Astrocyte of the cerebellum (primary cell): ENCODE data around the gene POFUT2.

ENCODE experiments used
- DNase-seq: peaks from one replicate; pipeline ENCODE4 v3.0.0-alpha.2; 2011; ENCODE audit warnings: low read depth
- H3K4me3 ChIP-seq: 2 replicates; pipeline ENCODE4 v1.5.1; 2011; ENCODE audit warnings: mild to moderate bottlenecking, low read depth, low read length, moderate library complexity
- in situ Hi-C: cut with HindIII; loops from 2 replicates; pipeline ENCODE4 v1.10.0; 2017; ENCODE audit warnings: low sequenced_read_pairs
- TF ChIP-seq, protein P1 (sequence below): IDR thresholded peaks from 2 replicates; pipeline ENCODE4 v1.5.1; 2012; ENCODE audit warnings: low read length, low read depth, moderate library complexity, mild to moderate bottlenecking; ENCODE audit errors: missing control alignments

The POFUT2 gene

DNA sequence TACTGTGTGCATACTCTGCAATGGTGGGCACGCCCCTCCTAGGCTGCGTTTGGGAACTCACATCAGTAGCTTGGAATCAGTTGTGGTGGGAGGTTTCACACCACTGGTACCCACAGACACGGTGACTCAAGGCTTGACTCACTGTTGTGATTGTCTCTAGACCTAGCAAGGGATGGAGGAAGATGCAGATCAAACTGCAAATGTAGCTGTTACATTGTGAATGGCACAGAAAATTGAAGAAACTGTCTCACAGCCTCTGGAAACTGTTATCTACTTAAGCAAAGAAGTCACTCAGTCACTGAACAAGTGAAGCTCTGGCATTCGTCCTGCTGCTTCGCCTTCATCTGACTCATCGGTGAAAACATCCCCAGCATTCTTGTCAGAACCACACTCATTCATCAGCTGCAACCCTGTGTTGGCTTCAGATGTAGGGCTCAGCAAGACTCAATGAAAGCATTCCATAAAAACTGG is 59.5 kb downstream of the POFUT2 start:
- in situ Hi-C loops: no loop called here

DNA sequence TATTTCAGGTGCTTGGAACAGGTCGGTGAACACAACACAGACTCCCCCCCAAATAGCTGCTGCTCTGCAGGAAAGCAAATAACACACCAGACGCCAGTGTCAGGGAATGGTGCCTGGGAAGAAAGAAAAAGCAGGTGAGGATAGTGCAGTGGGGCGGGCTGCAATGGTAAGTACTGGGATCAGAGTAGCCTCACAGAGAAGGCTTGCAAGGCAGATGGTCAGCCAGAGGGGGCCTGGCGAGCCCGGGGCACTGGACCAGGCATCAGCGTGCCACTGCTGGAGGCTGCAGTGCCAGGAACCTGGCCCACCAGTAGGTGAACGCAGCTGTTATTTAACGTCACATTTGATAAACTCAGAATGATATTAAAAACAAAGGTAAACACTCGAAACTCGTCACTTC is 60.0 kb downstream of the POFUT2 start:
- TF ChIP-seq, protein P1, sequence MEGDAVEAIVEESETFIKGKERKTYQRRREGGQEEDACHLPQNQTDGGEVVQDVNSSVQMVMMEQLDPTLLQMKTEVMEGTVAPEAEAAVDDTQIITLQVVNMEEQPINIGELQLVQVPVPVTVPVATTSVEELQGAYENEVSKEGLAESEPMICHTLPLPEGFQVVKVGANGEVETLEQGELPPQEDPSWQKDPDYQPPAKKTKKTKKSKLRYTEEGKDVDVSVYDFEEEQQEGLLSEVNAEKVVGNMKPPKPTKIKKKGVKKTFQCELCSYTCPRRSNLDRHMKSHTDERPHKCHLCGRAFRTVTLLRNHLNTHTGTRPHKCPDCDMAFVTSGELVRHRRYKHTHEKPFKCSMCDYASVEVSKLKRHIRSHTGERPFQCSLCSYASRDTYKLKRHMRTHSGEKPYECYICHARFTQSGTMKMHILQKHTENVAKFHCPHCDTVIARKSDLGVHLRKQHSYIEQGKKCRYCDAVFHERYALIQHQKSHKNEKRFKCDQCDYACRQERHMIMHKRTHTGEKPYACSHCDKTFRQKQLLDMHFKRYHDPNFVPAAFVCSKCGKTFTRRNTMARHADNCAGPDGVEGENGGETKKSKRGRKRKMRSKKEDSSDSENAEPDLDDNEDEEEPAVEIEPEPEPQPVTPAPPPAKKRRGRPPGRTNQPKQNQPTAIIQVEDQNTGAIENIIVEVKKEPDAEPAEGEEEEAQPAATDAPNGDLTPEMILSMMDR: peak; percentile 19
- in situ Hi-C loops: no loop called here
- no peak overlapping the region for H3K4me3 ChIP-seq
- no peak for DNase-seq

More for the DNA sequence above, 59.5 kb downstream of the POFUT2 start:
- H3K4me3 ChIP-seq: no peak overlapping the region
- peak; percentile 99 for DNase-seq
- TF ChIP-seq, protein P1: no peak

GRCh38 chr21:45226540-45227326 is 61.0 kb downstream of the POFUT2 start:
- DNase-seq: no peak
- TF ChIP-seq, protein P1: no peak
- in situ Hi-C loops: no loop called here
- H3K4me3 ChIP-seq: no peak overlapping the region

DNA sequence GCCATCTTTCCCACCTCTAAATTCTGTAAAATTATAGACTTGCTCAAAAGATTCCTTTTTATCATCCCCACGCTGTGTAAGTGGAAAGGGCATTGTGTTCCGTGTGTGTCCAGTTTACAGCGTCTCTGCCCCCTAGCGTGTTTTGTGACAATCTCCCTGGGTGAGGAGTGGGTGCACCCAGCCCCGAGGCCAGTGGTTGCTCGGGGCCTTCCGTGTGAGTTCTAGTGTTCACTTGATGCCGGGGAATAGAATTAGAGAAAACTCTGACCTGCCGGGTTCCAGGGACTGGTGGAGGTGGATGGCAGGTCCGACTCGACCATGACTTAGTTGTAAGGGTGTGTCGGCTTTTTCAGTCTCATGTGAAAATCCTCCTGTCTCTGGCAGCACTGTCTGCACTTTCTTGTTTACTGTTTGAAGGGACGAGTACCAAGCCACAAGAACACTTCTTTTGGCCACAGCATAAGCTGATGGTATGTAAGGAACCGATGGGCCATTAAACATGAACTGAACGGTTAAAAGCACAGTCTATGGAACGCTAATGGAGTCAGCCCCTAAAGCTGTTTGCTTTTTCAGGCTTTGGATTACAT is 61.9 kb downstream of the POFUT2 start:
- in situ Hi-C loops: no loop called here
- TF ChIP-seq, protein P1: no peak
- DNase-seq: no peak
- no peak overlapping the region for H3K4me3 ChIP-seq

GRCh38 chr21:45225041-45225740 is 62.5 kb downstream of the POFUT2 start:
- in situ Hi-C loops: no loop called here
- TF ChIP-seq, protein P1: no peak
- DNase-seq: no peak
- no peak overlapping the region for H3K4me3 ChIP-seq

DNA sequence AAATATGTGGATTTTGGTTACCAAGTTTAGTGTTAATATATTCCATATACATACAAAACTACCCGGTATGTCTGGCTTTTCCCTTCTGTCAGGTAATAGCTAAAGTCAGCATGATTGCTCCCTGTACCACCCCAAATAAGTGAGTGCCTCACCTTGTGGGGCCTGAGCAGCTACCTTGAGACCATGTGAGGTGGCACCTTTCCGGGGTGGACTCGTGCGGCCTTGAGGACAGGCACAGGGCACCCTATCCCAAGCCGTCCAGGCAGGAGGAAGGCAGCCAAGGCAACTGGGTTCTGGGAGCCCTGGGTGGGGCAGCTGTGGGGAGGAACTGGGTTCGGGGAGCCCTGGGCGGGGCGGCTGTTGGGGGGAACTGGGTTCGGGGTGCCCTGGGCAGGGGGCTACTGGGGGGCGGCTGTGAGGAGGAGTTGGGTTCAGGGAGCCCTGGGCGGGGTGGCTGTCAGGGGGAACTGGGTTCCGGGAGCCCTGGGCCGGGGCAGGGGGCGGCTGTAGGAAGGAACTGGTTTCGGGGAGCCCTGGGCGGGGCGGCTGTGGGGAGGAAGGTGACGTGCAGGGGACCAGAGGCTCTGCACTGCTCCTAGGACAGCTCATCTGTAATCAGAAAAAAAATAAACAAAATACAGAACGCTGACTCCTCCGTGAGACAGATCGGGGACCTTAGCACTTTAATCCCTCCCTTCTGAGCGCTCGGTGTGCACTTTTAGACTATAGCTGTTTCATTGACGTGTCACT is 63.3 kb downstream of the POFUT2 start:
- no peak for DNase-seq
- TF ChIP-seq, protein P1: no peak

More for the DNA sequence above, 63.3 kb downstream of the POFUT2 start:
- H3K4me3 ChIP-seq: no peak overlapping the region
- in situ Hi-C loops: no loop called here
